SU-DHL-6 (cell line): ENCODE measurements around the gene VPS13D.

Experiments
- H2AFZ ChIP-seq: fragments of 200-600 bp; sonication (generic); 2 replicates; pipeline ENCODE4 v1.6.1; 2014; ENCODE audit warnings: low read depth, mild to moderate bottlenecking, moderate library complexity, mixed read lengths, antibody characterized with exemption, low read length; ENCODE audit not compliant: severe bottlenecking
- H3F3A ChIP-seq: fragments of 200-600 bp; shearing (Covaris generic); 2 replicates; pipeline ENCODE4 v1.6.0; 2016; ENCODE audit warnings: antibody characterized with exemption, mild to moderate bottlenecking; ENCODE audit not compliant: insufficient read depth
- H3K27ac ChIP-seq: fragments of 200-600 bp; sonication (generic); 2 replicates; pipeline ENCODE4 v1.5.1; 2016; ENCODE audit warnings: low read depth, mild to moderate bottlenecking, low read length, moderate library complexity, mixed read lengths
- H3K27me3 ChIP-seq: fragments of 200-600 bp; sonication (generic), shearing (Covaris generic); 2 replicates; pipeline ENCODE4 v1.6.0; 2014; ENCODE audit warnings: mild to moderate bottlenecking, low read length
- H3K36me3 ChIP-seq: fragments of 200-600 bp; sonication (generic); 2 replicates; pipeline ENCODE4 v1.6.1; 2014; ENCODE audit warnings: mild to moderate bottlenecking, low read length, mixed read lengths
- H3K4me2 ChIP-seq: fragments of 300-600, 200-600 bp; shearing (Covaris generic), sonication (generic); 2 replicates; pipeline ENCODE4 v1.6.0; 2014; ENCODE audit warnings: low read length, low read depth, mild to moderate bottlenecking; ENCODE audit not compliant: poor library complexity, severe bottlenecking
- H3K4me3 ChIP-seq: fragments of 200-600 bp; sonication (generic); 2 replicates; pipeline ENCODE4 v1.5.1; 2014; ENCODE audit warnings: antibody characterized with exemption, low read length, mild to moderate bottlenecking, mixed read lengths; ENCODE audit not compliant: insufficient read depth, poor library complexity, severe bottlenecking
- H3K79me2 ChIP-seq: fragments of 200-600 bp; sonication (generic); 2 replicates; pipeline ENCODE4 v1.6.1; 2014; ENCODE audit warnings: mild to moderate bottlenecking, low read length, moderate library complexity; ENCODE audit not compliant: insufficient read depth
- H3K9ac ChIP-seq: fragments of 200-600 bp; sonication (generic); 2 replicates; pipeline ENCODE4 v1.7.0; 2014; ENCODE audit warnings: mild to moderate bottlenecking, low read length
- H3K9me2 ChIP-seq: fragments of 200-600 bp; sonication (generic); replicated peaks from 2 replicates; pipeline ENCODE4 v1.6.1; 2014; ENCODE audit warnings: low read length; ENCODE audit not compliant: insufficient read depth
- H3K9me3 ChIP-seq: fragments of 200-600 bp; sonication (generic); 2 replicates; pipeline ENCODE4 v1.6.1; 2014; ENCODE audit warnings: low read length, mixed read lengths; ENCODE audit not compliant: insufficient read depth
- H4K20me1 ChIP-seq: fragments of 200-600 bp; sonication (generic); 2 replicates; pipeline ENCODE4 v1.6.1; 2014; ENCODE audit warnings: low read depth, mild to moderate bottlenecking, antibody characterized with exemption, low read length, moderate library complexity, mixed read lengths
- EZH2phosphoT487 ChIP-seq: fragments of 200-600 bp; sonication (generic), shearing (Covaris generic); conservative IDR thresholded peaks from 2 replicates; pipeline ENCODE4 v1.6.1; 2018; ENCODE audit warnings: mild to moderate bottlenecking, antibody characterized with exemption, low read length, moderate library complexity, mixed read lengths
- TF ChIP-seq, protein P1 (sequence below): fragments of 200-600 bp; sonication (generic); IDR thresholded peaks from one replicate; pipeline ENCODE4 v1.5.1; 2017; ENCODE audit warnings: antibody characterized with exemption, mild to moderate bottlenecking, low read length, moderate library complexity; ENCODE audit not compliant: insufficient read depth, poor library complexity, severe bottlenecking

Gene VPS13D

GRCh38 chr1:12548973-12549459 is 319.2 kb downstream of the VPS13D start:
- TF ChIP-seq, protein P1, sequence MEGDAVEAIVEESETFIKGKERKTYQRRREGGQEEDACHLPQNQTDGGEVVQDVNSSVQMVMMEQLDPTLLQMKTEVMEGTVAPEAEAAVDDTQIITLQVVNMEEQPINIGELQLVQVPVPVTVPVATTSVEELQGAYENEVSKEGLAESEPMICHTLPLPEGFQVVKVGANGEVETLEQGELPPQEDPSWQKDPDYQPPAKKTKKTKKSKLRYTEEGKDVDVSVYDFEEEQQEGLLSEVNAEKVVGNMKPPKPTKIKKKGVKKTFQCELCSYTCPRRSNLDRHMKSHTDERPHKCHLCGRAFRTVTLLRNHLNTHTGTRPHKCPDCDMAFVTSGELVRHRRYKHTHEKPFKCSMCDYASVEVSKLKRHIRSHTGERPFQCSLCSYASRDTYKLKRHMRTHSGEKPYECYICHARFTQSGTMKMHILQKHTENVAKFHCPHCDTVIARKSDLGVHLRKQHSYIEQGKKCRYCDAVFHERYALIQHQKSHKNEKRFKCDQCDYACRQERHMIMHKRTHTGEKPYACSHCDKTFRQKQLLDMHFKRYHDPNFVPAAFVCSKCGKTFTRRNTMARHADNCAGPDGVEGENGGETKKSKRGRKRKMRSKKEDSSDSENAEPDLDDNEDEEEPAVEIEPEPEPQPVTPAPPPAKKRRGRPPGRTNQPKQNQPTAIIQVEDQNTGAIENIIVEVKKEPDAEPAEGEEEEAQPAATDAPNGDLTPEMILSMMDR = no peak
- TF ChIP-seq EZH2phosphoT487 = no peak
- Histone ChIP-seq H3K27me3 (no peaks in the 10 kb centered on the region), H3K36me3 (no peaks in the 10 kb centered on the region), H3K9me3 (no peaks in the 10 kb centered on the region), H3K9me2 (no peaks in the 10 kb centered on the region), H3K27ac (no peak overlapping the region), H3K79me2 (no peaks in the 10 kb centered on the region), H3K9ac (no peak overlapping the region), H2AFZ (no peak overlapping the region), H3K4me3 (no peak overlapping the region), H3K4me2 (no peak overlapping the region), H3F3A (no peaks in the 10 kb centered on the region), H4K20me1 (no peaks in the 10 kb centered on the region)

GRCh38 chr1:12549460-12550349 is 319.9 kb downstream of the VPS13D start:
- H3K9me2 ChIP-seq = no peaks in the 10 kb centered on the region
- H3K9ac ChIP-seq = no peak overlapping the region
- H3K9me3 ChIP-seq = no peaks in the 10 kb centered on the region
- no peaks in the 10 kb centered on the region for H3K27me3 ChIP-seq
- no peak overlapping the region for H3K4me2 ChIP-seq
- H3K27ac ChIP-seq = no peak overlapping the region
- no peaks in the 10 kb centered on the region for H3K36me3 ChIP-seq
- no peak for TF ChIP-seq EZH2phosphoT487
- TF ChIP-seq, protein P1 = no peak
- no peaks in the 10 kb centered on the region for H3K79me2 ChIP-seq
- no peaks in the 10 kb centered on the region for H4K20me1 ChIP-seq
- H2AFZ ChIP-seq = no peak overlapping the region
- H3F3A ChIP-seq = no peaks in the 10 kb centered on the region
- no peak overlapping the region for H3K4me3 ChIP-seq

DNA sequence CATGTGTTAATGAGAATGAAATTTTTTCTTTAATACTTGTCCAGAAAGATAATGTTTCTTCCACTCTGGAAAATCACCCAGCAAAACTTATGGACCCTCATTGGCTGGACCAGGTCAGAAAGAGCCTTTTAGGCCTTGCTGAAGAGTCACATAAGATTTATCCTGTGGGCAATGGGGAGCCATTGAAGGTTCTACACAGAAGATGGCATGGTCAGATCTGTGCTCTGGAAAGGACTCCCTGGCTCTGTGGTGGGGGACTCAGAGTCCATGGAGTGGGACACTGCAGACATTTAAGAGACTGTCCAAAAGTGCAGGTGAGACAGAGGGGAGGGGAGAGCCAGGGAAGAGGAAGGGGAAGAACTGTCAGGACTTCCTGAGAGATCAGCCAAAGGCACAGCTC is 321.8 kb downstream of the VPS13D start:
- no peaks in the 10 kb centered on the region for H4K20me1 ChIP-seq
- no peaks in the 10 kb centered on the region for H3K27me3 ChIP-seq
- no peaks in the 10 kb centered on the region for H3K9me3 ChIP-seq
- TF ChIP-seq, protein P1 = no peak
- TF ChIP-seq EZH2phosphoT487 = no peak
- no peaks in the 10 kb centered on the region for H3F3A ChIP-seq
- no peak overlapping the region for H2AFZ ChIP-seq
- no peak overlapping the region for H3K27ac ChIP-seq
- H3K79me2 ChIP-seq = no peaks in the 10 kb centered on the region
- H3K9me2 ChIP-seq = no peaks in the 10 kb centered on the region
- H3K9ac ChIP-seq = no peak overlapping the region
- no peak overlapping the region for H3K4me2 ChIP-seq
- H3K36me3 ChIP-seq = no peaks in the 10 kb centered on the region
- no peak overlapping the region for H3K4me3 ChIP-seq
